Mesothelial cell of epicardium (in vitro differentiated cells): ENCODE results near the gene TPRG1L. TPM values are rescaled to one million over a fixed set of nuclear protein-coding genes. Genes with fewer than 3 reads are reported as not detected.
A peak's percentile ranks its signal among the peaks of the same experiment; 100 is the strongest.

Experiments
- DNase-seq, 2 experiments: peaks; one replicate each; pipeline ENCODE4 v3.0.0; 2021; ENCODE audit warnings: low spot score in 2 of 2; ENCODE audit not compliant: unreplicated experiment in 2 of 2
- H3K27ac Mint-ChIP-seq: 2 replicates; pipeline ENCODE4 v1.8.0; 2021; ENCODE audit warnings: mixed read lengths
- H3K27me3 Mint-ChIP-seq: 2 replicates; pipeline ENCODE4 v1.8.0; 2021; ENCODE audit warnings: low read depth, mixed read lengths
- H3K36me3 Mint-ChIP-seq: 2 replicates; pipeline ENCODE4 v1.8.0; 2021; ENCODE audit warnings: mixed read lengths
- H3K4me1 Mint-ChIP-seq: 2 replicates; pipeline ENCODE4 v1.8.0; 2021; ENCODE audit warnings: mixed read lengths
- H3K4me3 Mint-ChIP-seq: 2 replicates; pipeline ENCODE4 v1.8.0; 2021; ENCODE audit warnings: mild to moderate bottlenecking, moderate library complexity, mixed read lengths
- H3K9me3 Mint-ChIP-seq: 2 replicates; pipeline ENCODE4 v1.8.0; 2021; ENCODE audit warnings: mixed read lengths
- CTCF ChIP-seq: fragments of 200-600 bp; sonication (generic); IDR thresholded peaks from one replicate; pipeline ENCODE4 v1.5.0; 2021; ENCODE audit warnings: antibody characterized with exemption; ENCODE audit not compliant: unreplicated experiment
- total RNA-seq: library from RNA; stranded (reverse); gene quantifications from 3 replicates; pipeline ENCODE4 v1.2.1, GENCODE V29; 2021

The TPRG1L gene
- total RNA-seq, 1 donor from 2014 or later: 15.7 TPM

DNA sequence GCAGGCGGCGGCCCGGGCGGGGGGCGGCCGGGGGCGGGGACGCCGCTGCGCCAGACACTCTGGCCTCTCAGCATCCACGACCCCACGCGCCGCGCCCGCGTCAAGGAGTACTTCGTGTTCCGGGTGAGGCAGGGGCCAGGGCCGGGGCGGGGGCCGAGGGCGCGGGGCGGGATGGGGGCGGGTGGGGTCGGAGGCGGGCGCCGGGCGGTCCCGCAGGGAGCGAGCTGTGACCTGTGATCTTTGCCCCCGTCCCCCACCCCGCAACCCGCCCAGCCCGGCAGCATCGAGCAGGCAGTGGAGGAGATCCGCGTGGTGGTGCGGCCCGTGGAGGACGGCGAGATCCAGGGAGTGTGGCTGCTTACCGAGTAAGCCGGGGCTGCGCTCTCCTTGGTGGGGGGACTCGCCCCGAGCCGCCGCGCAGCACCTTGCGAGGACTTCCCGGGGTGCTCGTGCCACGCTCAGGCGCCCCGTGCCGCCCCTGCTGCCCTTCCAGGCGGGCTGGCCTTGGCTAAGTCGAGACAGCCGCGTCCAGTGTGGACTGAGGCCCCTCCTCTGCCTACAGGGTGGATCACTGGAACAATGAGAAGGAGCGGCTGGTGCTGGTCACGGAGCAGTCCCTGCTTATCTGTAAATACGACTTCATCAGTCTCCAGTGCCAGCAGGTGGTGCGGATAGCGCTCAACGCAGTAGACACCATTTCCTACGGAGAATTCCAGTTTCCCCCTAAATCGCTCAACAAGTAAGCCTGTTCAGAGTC, 514 bp downstream of the TPRG1L start:
- peak overlapping the region; percentile 88 for H3K27ac Mint-ChIP-seq
- H3K4me1 Mint-ChIP-seq: peaks cover 23% of the 10 kb centered on the region
- no peak for TF ChIP-seq CTCF
- H3K4me3 Mint-ChIP-seq: peak overlapping the region; percentile 92
- H3K27me3 Mint-ChIP-seq: no peaks in the 10 kb centered on the region
- H3K36me3 Mint-ChIP-seq: peaks cover 9% of the 10 kb centered on the region
- no peak for DNase-seq
- no peaks in the 10 kb centered on the region for H3K9me3 Mint-ChIP-seq

DNA sequence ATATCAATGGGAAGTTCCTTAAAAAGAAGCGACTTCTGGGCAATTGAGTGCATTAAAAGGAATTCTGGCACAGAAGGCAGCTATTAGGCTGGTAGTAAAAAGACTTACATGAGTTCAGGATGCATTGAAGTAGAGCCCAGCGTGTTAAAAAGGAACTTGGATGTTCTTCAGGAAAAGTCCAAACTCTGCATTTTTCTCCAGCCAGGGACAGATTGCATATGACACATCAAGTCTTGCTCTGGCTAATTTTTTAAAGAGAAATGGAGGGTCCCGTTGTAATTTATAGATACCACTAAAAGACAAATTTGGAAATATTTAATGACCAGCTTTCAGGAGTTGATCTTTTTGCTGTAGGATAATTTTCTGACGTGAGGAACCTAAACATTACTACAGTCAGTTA, 1.2 kb downstream of the TPRG1L start:
- Mint-ChIP-seq H3K27me3 (no peaks in the 10 kb centered on the region), H3K4me1 (peaks cover 23% of the 10 kb centered on the region), H3K9me3 (no peaks in the 10 kb centered on the region), H3K27ac (peak overlapping the region; percentile 88), H3K36me3 (peaks cover 9% of the 10 kb centered on the region), H3K4me3 (peak overlapping the region; percentile 92)
- no peak for TF ChIP-seq CTCF
- DNase-seq: no peak

GRCh38 chr1:3627515-3628253, 2.9 kb downstream of the TPRG1L start:
- no peak for TF ChIP-seq CTCF
- H3K27ac Mint-ChIP-seq: no peak overlapping the region
- no peaks in the 10 kb centered on the region for H3K27me3 Mint-ChIP-seq
- peaks cover 23% of the 10 kb centered on the region for H3K4me1 Mint-ChIP-seq
- no peaks in the 10 kb centered on the region for H3K9me3 Mint-ChIP-seq
- DNase-seq: no peak
- peaks cover 9% of the 10 kb centered on the region for H3K36me3 Mint-ChIP-seq
- no peak overlapping the region for H3K4me3 Mint-ChIP-seq

DNA sequence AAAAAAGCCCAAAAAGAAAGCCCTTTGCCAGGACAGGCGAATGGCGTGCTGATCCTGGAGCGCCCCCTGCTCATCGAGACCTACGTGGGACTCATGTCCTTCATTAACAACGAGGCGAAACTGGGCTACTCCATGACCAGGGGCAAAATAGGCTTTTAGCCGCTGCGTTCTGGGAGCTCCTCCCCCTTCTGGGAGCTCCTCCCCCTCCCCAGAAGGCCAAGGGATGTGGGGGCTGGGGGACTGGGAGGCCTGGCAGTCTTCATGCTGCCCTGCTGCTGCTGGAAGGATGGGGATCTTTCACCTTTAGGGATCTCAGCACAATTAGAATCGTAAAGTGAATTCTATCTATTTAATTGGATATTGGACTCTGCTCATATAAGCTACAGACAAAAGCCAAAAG, 3.6 kb downstream of the TPRG1L start:
- TF ChIP-seq CTCF: no peak
- no peaks in the 10 kb centered on the region for H3K9me3 Mint-ChIP-seq
- H3K27ac Mint-ChIP-seq: no peak overlapping the region
- peaks cover 9% of the 10 kb centered on the region for H3K36me3 Mint-ChIP-seq
- DNase-seq: no peak
- no peak overlapping the region for H3K4me3 Mint-ChIP-seq
- H3K27me3 Mint-ChIP-seq: no peaks in the 10 kb centered on the region
- peaks cover 15% of the 10 kb centered on the region for H3K4me1 Mint-ChIP-seq

GRCh38 chr1:3629561-3630160, 4.8 kb downstream of the TPRG1L start:
- Mint-ChIP-seq H3K4me3 (no peak overlapping the region), H3K9me3 (no peaks in the 10 kb centered on the region), H3K27me3 (no peaks in the 10 kb centered on the region), H3K27ac (no peak overlapping the region), H3K4me1 (peaks cover 6% of the 10 kb centered on the region), H3K36me3 (peaks cover 12% of the 10 kb centered on the region)
- DNase-seq: no peak
- TF ChIP-seq CTCF: no peak
